Smooth muscle cell (in vitro differentiated cells): ENCODE data around the gene DPYSL4. TPM values are rescaled to one million over a fixed set of nuclear protein-coding genes. Genes with fewer than 3 reads are reported as not detected.

Experiments used
- DNase-seq: peaks from one replicate; lab custom pipeline; 2025; ENCODE audit not compliant: unreplicated experiment; lab: John Stamatoyannopoulos, UW
- H2AFZ ChIP-seq: fragments of 200-600 bp; sonication (generic); 2 replicates; pipeline ENCODE4 v1.6.0; 2016; ENCODE audit warnings: antibody characterized with exemption, low read depth, mild to moderate bottlenecking
- H3F3A ChIP-seq: fragments of 200-600 bp; sonication (generic); 2 replicates; pipeline ENCODE4 v1.6.0; 2017; ENCODE audit warnings: antibody characterized with exemption, low read depth
- H3K27ac ChIP-seq: fragments of 200-600 bp; sonication (generic); 2 replicates; pipeline ENCODE4 v1.5.1; 2016; ENCODE audit warnings: low read depth, mild to moderate bottlenecking
- H3K27me3 ChIP-seq: fragments of 200-600 bp; sonication (generic); 2 replicates; pipeline ENCODE4 v1.6.1; 2016; ENCODE audit warnings: low read depth, mild to moderate bottlenecking
- H3K36me3 ChIP-seq: fragments of 200-600 bp; sonication (generic); 2 replicates; pipeline ENCODE4 v1.5.1; 2016; ENCODE audit warnings: low read depth
- H3K4me1 ChIP-seq: fragments of 200-600 bp; sonication (generic); 2 replicates; pipeline ENCODE4 v1.5.1; 2016; ENCODE audit warnings: low read depth
- H3K4me2 ChIP-seq: fragments of 200-600 bp; sonication (generic); 2 replicates; pipeline ENCODE4 v1.6.0; 2016; ENCODE audit warnings: mild to moderate bottlenecking
- H3K4me3 ChIP-seq: fragments of 200-600 bp; sonication (generic); 2 replicates; pipeline ENCODE4 v1.5.1; 2016; ENCODE audit warnings: mild to moderate bottlenecking
- H3K79me2 ChIP-seq: fragments of 200-600 bp; sonication (generic); 2 replicates; pipeline ENCODE4 v1.6.0; 2016; ENCODE audit warnings: low read depth, mild to moderate bottlenecking
- H3K9ac ChIP-seq: fragments of 200-600 bp; sonication (generic); 2 replicates; pipeline ENCODE4 v1.6.0; 2016; ENCODE audit warnings: low read depth
- H3K9me3 ChIP-seq: fragments of 200-600 bp; sonication (generic); replicated peaks from 2 replicates; pipeline ENCODE4 v1.5.1; 2016; ENCODE audit warnings: low read depth
- H4K20me1 ChIP-seq: fragments of 200-600 bp; sonication (generic); 2 replicates; pipeline ENCODE4 v1.6.0; 2016; ENCODE audit warnings: low read depth
- CTCF ChIP-seq: fragments of 200-600 bp; sonication (generic); IDR thresholded peaks from 2 replicates; pipeline ENCODE4 v1.5.1; 2017; ENCODE audit warnings: borderline replicate concordance, mild to moderate bottlenecking, antibody characterized with exemption; ENCODE audit not compliant: insufficient read depth, poor library complexity, severe bottlenecking
- WGBS: methylation state at CpG from one replicate; pipeline ENCODE4 v1.1.7; 2016; ENCODE audit warnings: low lambda C conversion rate; 5-methylcytosine and 5-hydroxymethylcytosine counted together
- polyA plus RNA-seq: library from polyadenylated mRNA; unstranded; fragments of >200 nt; fragmentation: Nextera tagmentation; extraction: Ambion mirVana; gene quantifications from 2 replicates; pipeline ENCODE4 v1.2.1, GENCODE V29; 2016
- total RNA-seq: library from RNA; depleted of rRNA; stranded (reverse); fragments of >200 nt; gene quantifications from 2 replicates; pipeline ENCODE4 v1.2.3, GENCODE V29; 2014

Gene DPYSL4
- total and polyA plus RNA-seq, 2 experiments from 2014 or later = 6.0 to 7.4 TPM

- H3K4me3 ChIP-seq = no peak overlapping the region
- no peaks in the 10 kb centered on the region for H3F3A ChIP-seq
- DNase-seq = no peak
- H3K36me3 ChIP-seq = no peaks in the 10 kb centered on the region
- 95% methylated on average over 11 of the region's 11 CpGs for WGBS
- TF ChIP-seq CTCF = no peak
- no peak overlapping the region for H3K9ac ChIP-seq
- no peaks in the 10 kb centered on the region for H4K20me1 ChIP-seq
- H3K9me3 ChIP-seq = no peaks in the 10 kb centered on the region
- H3K4me2 ChIP-seq = no peak overlapping the region
- H3K79me2 ChIP-seq = no peaks in the 10 kb centered on the region
- no peak overlapping the region for H2AFZ ChIP-seq
- H3K4me1 ChIP-seq = peaks cover 12% of the 10 kb centered on the region
- H3K27ac ChIP-seq = no peak overlapping the region
- no peaks in the 10 kb centered on the region for H3K27me3 ChIP-seq
Observed at GRCh38 chr10:132243626-132244025, 56.9 kb downstream of the DPYSL4 start.

DNA sequence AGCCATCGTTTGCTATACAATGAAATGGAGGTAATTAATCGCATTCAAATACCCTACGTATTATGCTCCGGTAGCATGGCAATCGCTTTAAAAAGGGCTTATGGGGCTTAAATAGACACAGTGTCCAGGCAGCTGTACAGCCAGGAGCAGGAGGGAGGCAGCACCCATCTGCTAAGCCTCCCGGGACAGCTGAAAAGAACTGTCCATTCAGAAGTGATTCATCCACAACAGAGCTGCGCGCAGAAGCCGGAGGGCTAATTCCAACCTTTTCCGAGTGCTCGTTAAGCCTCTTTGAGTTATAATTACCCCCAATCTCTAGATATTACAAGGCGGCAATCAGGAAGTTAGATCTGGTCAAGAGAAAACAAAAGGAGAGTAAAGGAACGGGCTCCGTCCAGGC is 58.3 kb downstream of the DPYSL4 start:
- Histone ChIP-seq H3K4me1 (peaks cover 13% of the 10 kb centered on the region), H3K27me3 (no peaks in the 10 kb centered on the region), H3K4me3 (no peak overlapping the region), H3K4me2 (no peak overlapping the region), H3F3A (no peaks in the 10 kb centered on the region), H3K79me2 (no peaks in the 10 kb centered on the region), H3K9ac (no peak overlapping the region), H3K36me3 (no peaks in the 10 kb centered on the region), H3K27ac (no peak overlapping the region), H2AFZ (no peak overlapping the region), H4K20me1 (no peaks in the 10 kb centered on the region), H3K9me3 (no peaks in the 10 kb centered on the region)
- 67% methylated on average over 14 of the region's 14 CpGs for WGBS
- no peak for TF ChIP-seq CTCF
- no peak for DNase-seq

- no peaks in the 10 kb centered on the region for H4K20me1 ChIP-seq
- H3K79me2 ChIP-seq = no peaks in the 10 kb centered on the region
- H3K36me3 ChIP-seq = no peaks in the 10 kb centered on the region
- H3K27ac ChIP-seq = no peak overlapping the region
- no peak overlapping the region for H3K4me3 ChIP-seq
- no peaks in the 10 kb centered on the region for H3K9me3 ChIP-seq
- H3K27me3 ChIP-seq = no peaks in the 10 kb centered on the region
- H3K9ac ChIP-seq = no peak overlapping the region
- H3K4me2 ChIP-seq = no peak overlapping the region
- no peak for TF ChIP-seq CTCF
- no peak overlapping the region for H2AFZ ChIP-seq
- 95% methylated on average over 13 of the region's 13 CpGs for WGBS
- DNase-seq = no peak
- H3F3A ChIP-seq = no peaks in the 10 kb centered on the region
- H3K4me1 ChIP-seq = peaks cover 13% of the 10 kb centered on the region
Observed at GRCh38 chr10:132246296-132246695, 59.5 kb downstream of the DPYSL4 start.

DNA sequence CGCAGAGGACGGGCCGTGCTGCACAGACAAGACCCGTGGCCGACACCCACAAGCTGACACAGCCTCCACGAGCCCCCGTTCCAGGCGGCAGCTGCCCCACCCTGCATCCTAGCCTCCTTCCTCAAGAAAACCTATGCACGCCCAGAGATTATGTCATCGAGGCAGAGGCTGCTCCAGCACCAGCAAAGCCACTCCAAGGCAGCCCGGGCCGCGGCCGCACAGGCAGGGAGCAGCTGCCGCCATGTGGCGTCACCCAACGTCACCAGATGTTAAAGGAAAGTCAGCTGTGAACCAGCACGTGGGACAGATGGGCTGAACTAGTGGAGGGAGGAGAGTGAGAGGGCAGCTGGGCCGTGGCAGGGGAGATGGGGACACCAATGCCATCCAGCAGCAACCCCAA is 61.2 kb downstream of the DPYSL4 start:
- no peak for DNase-seq
- WGBS = 92% methylated on average over 19 of the region's 19 CpGs

More for the DNA sequence above, 61.2 kb downstream of the DPYSL4 start:
- Histone ChIP-seq H3F3A (no peaks in the 10 kb centered on the region), H3K27me3 (no peaks in the 10 kb centered on the region), H3K9ac (no peak overlapping the region), H3K4me1 (peaks cover 11% of the 10 kb centered on the region), H3K4me3 (no peak overlapping the region), H3K79me2 (no peaks in the 10 kb centered on the region), H4K20me1 (no peaks in the 10 kb centered on the region), H3K36me3 (no peaks in the 10 kb centered on the region), H3K9me3 (no peaks in the 10 kb centered on the region), H3K27ac (no peak overlapping the region), H3K4me2 (no peak overlapping the region), H2AFZ (no peak overlapping the region)
- TF ChIP-seq CTCF = no peak
